ENCODE results near the gene CSAG2.

CSAG2 gene

DNA sequence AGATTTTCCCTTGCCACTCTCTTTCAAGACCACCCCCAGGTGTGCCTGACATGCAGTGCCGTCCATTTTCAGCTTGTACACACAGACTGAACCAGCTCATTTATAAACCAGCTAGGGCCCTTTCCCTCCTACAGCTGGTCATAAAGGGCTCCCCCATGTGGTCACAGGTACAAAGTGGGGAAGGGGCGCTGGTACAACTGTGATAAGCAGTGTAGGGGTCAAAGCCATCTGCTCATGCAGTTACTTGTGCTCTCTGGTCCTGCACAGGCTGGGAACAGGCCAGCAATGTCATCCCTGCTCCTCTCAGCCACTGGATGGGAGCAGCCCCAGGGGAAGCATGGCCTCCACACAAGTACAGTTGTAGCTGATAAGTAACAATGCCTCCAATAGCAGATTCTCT is 50.8 kb downstream of the CSAG2 start:
- no peak for FAIRE-seq
